ENCODE measurements around the gene ST14.

DNA sequence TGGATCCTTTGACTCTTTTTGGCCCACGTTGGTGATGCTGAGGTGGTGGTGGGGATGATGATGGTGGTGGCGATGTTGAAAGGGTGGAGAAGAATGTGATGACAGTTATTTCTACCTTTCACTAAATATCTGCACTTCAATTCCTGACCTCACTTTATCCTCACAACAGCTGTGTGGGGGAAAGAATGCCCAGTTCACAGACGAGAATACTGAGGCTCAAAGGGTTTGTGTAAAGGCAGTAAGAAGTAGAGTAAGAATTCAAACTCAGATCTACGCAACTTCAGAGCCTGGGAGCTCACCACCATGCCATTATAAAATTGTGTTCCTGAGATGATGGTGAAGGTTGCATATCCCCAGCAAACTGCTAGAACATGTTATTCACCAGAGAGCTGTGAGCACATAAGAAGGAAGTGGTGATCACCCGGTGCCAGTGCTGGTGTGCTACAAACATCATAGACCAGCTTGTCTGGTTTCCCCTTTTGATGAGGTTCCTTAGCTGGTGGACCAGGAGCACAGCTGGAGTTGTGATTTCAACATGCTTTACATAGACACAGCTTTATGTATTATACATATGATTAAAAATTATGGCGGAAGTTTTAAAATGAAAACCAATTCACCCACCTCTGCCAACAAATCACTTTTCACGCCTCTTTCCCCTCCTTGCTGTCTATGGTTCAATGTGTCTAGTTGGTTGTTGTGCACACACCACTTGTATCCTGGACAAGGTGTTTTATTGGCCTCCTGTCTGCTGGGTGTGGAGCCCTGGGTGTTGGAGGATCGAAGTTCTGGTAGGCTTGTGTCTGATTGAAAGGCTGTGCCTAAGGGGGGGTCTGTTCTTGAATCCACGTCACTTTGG is 6.2 kb downstream of the ST14 start:
- TF ChIP-seq, protein P1, sequence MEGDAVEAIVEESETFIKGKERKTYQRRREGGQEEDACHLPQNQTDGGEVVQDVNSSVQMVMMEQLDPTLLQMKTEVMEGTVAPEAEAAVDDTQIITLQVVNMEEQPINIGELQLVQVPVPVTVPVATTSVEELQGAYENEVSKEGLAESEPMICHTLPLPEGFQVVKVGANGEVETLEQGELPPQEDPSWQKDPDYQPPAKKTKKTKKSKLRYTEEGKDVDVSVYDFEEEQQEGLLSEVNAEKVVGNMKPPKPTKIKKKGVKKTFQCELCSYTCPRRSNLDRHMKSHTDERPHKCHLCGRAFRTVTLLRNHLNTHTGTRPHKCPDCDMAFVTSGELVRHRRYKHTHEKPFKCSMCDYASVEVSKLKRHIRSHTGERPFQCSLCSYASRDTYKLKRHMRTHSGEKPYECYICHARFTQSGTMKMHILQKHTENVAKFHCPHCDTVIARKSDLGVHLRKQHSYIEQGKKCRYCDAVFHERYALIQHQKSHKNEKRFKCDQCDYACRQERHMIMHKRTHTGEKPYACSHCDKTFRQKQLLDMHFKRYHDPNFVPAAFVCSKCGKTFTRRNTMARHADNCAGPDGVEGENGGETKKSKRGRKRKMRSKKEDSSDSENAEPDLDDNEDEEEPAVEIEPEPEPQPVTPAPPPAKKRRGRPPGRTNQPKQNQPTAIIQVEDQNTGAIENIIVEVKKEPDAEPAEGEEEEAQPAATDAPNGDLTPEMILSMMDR (IDR thresholded peaks at IDR 0.05): no peak
- no peak for TF ChIP-seq POLR2A (IDR thresholded peaks at IDR 0.05)
